SK-N-MC (cell line): ENCODE results near the gene FAM98B.

Source experiments
- EZH2 ChIP-seq: fragments of 200-600 bp; sonication (generic); IDR thresholded peaks from one replicate; pipeline ENCODE4 v1.6.1; 2017; ENCODE audit warnings: antibody characterized with exemption
- FOXP2 ChIP-seq: optimal IDR thresholded peaks from 2 replicates; pipeline ENCODE3; 2011; ENCODE audit warnings: mild to moderate bottlenecking, moderate library complexity; ENCODE audit not compliant: insufficient read depth; ENCODE audit errors: extremely low read length, control extremely low read depth
- POLR2AphosphoS5 ChIP-seq: IDR thresholded peaks from 2 replicates; pipeline ENCODE4 v1.6.1; 2012; ENCODE audit warnings: mild to moderate bottlenecking, low read depth, low read length, borderline replicate concordance

GRCh38 chr15:38477637-38478036 is 23.7 kb downstream of the FAM98B start:
- no peak for TF ChIP-seq EZH2
- TF ChIP-seq POLR2AphosphoS5 = no peak
- TF ChIP-seq FOXP2 = no peak
